ENCODE data around the gene TNNT2. TPM values are rescaled to one million over a fixed set of nuclear protein-coding genes. Genes with fewer than 3 reads are reported as not detected.

Gene TNNT2
- total and polyA plus RNA-seq, 2 of the 13 experiments (the other 11 are each of a cell fraction or from before 2014, with no cell fraction given) = 0.20 to 0.63 TPM

DNA sequence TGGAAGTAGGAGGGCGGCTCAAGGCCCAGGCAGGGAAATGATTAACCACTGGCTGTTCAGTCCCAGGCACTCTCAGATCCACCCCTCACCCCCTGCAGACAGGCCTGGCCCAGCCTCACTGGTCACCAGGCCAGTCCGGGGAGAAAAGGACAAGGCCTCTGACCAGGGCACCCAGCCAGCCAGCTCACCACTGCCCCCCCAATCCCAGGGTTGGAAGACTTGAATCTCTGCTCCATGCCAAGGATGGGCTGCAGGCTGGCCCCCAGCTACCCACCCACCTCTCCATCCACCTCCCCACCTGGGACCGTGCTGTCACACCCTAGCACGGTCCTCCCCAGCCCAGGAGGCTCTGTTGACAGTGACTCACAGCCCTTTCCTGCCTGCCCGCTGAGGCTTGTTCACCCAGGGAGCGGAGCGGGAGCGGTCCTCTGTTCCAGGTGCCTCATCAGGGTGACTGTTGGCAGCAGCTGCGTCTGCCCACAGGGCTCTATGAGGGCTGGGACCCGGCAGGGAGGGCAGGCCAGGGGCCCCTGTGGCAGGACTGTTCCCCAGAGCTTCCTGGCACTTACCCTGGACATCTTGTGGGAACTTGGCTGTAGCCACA is 19.5 kb upstream of the TNNT2 start (continued):
- TF ChIP-seq, protein P1, sequence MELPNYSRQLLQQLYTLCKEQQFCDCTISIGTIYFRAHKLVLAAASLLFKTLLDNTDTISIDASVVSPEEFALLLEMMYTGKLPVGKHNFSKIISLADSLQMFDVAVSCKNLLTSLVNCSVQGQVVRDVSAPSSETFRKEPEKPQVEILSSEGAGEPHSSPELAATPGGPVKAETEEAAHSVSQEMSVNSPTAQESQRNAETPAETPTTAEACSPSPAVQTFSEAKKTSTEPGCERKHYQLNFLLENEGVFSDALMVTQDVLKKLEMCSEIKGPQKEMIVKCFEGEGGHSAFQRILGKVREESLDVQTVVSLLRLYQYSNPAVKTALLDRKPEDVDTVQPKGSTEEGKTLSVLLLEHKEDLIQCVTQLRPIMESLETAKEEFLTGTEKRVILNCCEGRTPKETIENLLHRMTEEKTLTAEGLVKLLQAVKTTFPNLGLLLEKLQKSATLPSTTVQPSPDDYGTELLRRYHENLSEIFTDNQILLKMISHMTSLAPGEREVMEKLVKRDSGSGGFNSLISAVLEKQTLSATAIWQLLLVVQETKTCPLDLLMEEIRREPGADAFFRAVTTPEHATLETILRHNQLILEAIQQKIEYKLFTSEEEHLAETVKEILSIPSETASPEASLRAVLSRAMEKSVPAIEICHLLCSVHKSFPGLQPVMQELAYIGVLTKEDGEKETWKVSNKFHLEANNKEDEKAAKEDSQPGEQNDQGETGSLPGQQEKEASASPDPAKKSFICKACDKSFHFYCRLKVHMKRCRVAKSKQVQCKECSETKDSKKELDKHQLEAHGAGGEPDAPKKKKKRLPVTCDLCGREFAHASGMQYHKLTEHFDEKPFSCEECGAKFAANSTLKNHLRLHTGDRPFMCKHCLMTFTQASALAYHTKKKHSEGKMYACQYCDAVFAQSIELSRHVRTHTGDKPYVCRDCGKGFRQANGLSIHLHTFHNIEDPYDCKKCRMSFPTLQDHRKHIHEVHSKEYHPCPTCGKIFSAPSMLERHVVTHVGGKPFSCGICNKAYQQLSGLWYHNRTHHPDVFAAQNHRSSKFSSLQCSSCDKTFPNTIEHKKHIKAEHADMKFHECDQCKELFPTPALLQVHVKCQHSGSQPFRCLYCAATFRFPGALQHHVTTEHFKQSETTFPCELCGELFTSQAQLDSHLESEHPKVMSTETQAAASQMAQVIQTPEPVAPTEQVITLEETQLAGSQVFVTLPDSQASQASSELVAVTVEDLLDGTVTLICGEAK (IDR thresholded peaks at IDR 0.05) = no peak
- TF ChIP-seq, protein P1 (CRISPR knock-in tag; IDR thresholded peaks at IDR 0.05) = no peak; the same call in 1 of the 2 replicates
- TF ChIP-seq GATAD1 (CRISPR knock-in tag; IDR thresholded peaks at IDR 0.05) = 0 out of 2 replicates have a peak, but pooled peaks have one; percentile 16
- TF ChIP-seq SPEN (CRISPR knock-in tag; IDR thresholded peaks at IDR 0.05; ENCODE audit: low read depth) = peak; percentile 85
- TF ChIP-seq, protein P2, sequence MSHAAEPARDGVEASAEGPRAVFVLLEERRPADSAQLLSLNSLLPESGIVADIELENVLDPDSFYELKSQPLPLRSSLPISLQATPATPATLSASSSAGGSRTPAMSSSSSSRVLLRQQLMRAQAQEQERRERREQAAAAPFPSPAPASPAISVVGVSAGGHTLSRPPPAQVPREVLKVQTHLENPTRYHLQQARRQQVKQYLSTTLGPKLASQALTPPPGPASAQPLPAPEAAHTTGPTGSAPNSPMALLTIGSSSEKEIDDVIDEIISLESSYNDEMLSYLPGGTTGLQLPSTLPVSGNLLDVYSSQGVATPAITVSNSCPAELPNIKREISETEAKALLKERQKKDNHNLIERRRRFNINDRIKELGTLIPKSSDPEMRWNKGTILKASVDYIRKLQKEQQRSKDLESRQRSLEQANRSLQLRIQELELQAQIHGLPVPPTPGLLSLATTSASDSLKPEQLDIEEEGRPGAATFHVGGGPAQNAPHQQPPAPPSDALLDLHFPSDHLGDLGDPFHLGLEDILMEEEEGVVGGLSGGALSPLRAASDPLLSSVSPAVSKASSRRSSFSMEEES (CRISPR knock-in tag; IDR thresholded peaks at IDR 0.05) = 0 out of 2 replicates have a peak, but pooled peaks have one; percentile 23
- peak; percentile 56; the same call in 1 of the 2 replicates for TF ChIP-seq ZMYM3 (CRISPR knock-in tag; IDR thresholded peaks at IDR 0.05)
- peak; percentile 83; the same call in 1 of the 2 replicates for TF ChIP-seq HDAC1 (CRISPR knock-in tag; IDR thresholded peaks at IDR 0.05)
- TF ChIP-seq, protein P3, sequence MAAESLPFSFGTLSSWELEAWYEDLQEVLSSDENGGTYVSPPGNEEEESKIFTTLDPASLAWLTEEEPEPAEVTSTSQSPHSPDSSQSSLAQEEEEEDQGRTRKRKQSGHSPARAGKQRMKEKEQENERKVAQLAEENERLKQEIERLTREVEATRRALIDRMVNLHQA (CRISPR knock-in tag; IDR thresholded peaks at IDR 0.05) = no peak
- 0 out of 2 replicates have a peak, but pooled peaks have one; percentile 31 for TF ChIP-seq ZNF274 (CRISPR knock-in tag; IDR thresholded peaks at IDR 0.05)
- TF ChIP-seq KLF6 (CRISPR knock-in tag; IDR thresholded peaks at IDR 0.05) = peak; percentile 65; the same call in 1 of the 2 replicates
- TF ChIP-seq ZNF569 (CRISPR knock-in tag; IDR thresholded peaks at IDR 0.05; ENCODE audit: borderline replicate concordance) = no peak
- peak; percentile 34; the same call in 1 of the 2 replicates for TF ChIP-seq ZNF331 (CRISPR knock-in tag; IDR thresholded peaks at IDR 0.05)
- TF ChIP-seq, protein P4, sequence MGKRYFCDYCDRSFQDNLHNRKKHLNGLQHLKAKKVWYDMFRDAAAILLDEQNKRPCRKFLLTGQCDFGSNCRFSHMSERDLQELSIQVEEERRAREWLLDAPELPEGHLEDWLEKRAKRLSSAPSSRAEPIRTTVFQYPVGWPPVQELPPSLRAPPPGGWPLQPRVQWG (CRISPR knock-in tag; IDR thresholded peaks at IDR 0.05; ENCODE audit: borderline replicate concordance, low read depth) = no peak
- TF ChIP-seq, protein P5, sequence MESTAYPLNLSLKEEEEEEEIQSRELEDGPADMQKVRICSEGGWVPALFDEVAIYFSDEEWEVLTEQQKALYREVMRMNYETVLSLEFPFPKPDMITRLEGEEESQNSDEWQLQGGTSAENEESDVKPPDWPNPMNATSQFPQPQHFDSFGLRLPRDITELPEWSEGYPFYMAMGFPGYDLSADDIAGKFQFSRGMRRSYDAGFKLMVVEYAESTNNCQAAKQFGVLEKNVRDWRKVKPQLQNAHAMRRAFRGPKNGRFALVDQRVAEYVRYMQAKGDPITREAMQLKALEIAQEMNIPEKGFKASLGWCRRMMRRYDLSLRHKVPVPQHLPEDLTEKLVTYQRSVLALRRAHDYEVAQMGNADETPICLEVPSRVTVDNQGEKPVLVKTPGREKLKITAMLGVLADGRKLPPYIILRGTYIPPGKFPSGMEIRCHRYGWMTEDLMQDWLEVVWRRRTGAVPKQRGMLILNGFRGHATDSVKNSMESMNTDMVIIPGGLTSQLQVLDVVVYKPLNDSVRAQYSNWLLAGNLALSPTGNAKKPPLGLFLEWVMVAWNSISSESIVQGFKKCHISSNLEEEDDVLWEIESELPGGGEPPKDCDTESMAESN (CRISPR knock-in tag; conservative IDR thresholded peaks at IDR 0.05) = peak; percentile 60; the same call in 1 of the 2 replicates
- TF ChIP-seq, protein P6, sequence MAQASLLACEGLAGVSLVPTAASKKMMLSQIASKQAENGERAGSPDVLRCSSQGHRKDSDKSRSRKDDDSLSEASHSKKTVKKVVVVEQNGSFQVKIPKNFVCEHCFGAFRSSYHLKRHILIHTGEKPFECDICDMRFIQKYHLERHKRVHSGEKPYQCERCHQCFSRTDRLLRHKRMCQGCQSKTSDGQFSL (CRISPR knock-in tag; IDR thresholded peaks at IDR 0.05) = peak; percentile 96
